HEK293 (cell line): ENCODE results near the gene SMS.
A peak's percentile ranks its signal among the peaks of the same experiment; 100 is the strongest.

ENCODE experiments used
- CTCF ChIP-seq: fragments of 450-650 bp; formaldehyde crosslinking; IDR thresholded peaks from 2 replicates; pipeline ENCODE4 v1.5.1; 2016; ENCODE audit warnings: missing biosample characterization, missing genetic modification characterization
- ELK4 ChIP-seq: IDR thresholded peaks from 2 replicates; pipeline ENCODE4 v1.6.1; 2011; ENCODE audit warnings: mild to moderate bottlenecking, low read depth, low read length, borderline replicate concordance
- GLI2 ChIP-seq: fragments of 450-650 bp; formaldehyde crosslinking; IDR thresholded peaks from 2 replicates; pipeline ENCODE4; 2017; ENCODE audit warnings: missing biosample characterization, missing genetic modification characterization, low read depth, borderline replicate concordance
- KLF10 ChIP-seq: fragments of 450-650 bp; IDR thresholded peaks from 2 replicates; pipeline ENCODE4 v1.5.1; 2018; ENCODE audit warnings: missing biosample characterization, mild to moderate bottlenecking, missing genetic modification characterization
- ZNF114 ChIP-seq: fragments of 450-650 bp; formaldehyde crosslinking; IDR thresholded peaks from 2 replicates; pipeline ENCODE4 v1.5.0; 2017; ENCODE audit warnings: missing biosample characterization, missing genetic modification characterization
- ZNF174 ChIP-seq: fragments of 450-650 bp; formaldehyde crosslinking; IDR thresholded peaks from 2 replicates; pipeline ENCODE4 v1.5.0; 2017; ENCODE audit warnings: missing biosample characterization, mild to moderate bottlenecking, missing genetic modification characterization
- ZNF24 ChIP-seq: fragments of 450-650 bp; formaldehyde crosslinking; IDR thresholded peaks from 2 replicates; pipeline ENCODE4 v1.5.1; 2016; ENCODE audit warnings: missing biosample characterization, missing genetic modification characterization

GRCh38 chrX:21966866-21967265 is 26.4 kb downstream of the SMS start:
- no peak for TF ChIP-seq ZNF24 (tag by site-specific recombination)
- TF ChIP-seq ELK4 = no peak
- TF ChIP-seq KLF10 (tag by site-specific recombination) = no peak
- no peak for TF ChIP-seq CTCF (tag by site-specific recombination)
- no peak for TF ChIP-seq ZNF114
- TF ChIP-seq ZNF174 (tag by site-specific recombination) = no peak
- peak; percentile 16; the same call in 1 of the 2 replicates for TF ChIP-seq GLI2 (tag by site-specific recombination)
